ENCODE data around the gene IRAK2. TPM values are rescaled to one million over a fixed set of nuclear protein-coding genes. Genes with fewer than 3 reads are reported as not detected.
A peak's percentile ranks its signal among the peaks of the same experiment; 100 is the strongest.

The IRAK2 gene
- total RNA-seq, 2 experiments from 2014 or later = 3.0 TPM

DNA sequence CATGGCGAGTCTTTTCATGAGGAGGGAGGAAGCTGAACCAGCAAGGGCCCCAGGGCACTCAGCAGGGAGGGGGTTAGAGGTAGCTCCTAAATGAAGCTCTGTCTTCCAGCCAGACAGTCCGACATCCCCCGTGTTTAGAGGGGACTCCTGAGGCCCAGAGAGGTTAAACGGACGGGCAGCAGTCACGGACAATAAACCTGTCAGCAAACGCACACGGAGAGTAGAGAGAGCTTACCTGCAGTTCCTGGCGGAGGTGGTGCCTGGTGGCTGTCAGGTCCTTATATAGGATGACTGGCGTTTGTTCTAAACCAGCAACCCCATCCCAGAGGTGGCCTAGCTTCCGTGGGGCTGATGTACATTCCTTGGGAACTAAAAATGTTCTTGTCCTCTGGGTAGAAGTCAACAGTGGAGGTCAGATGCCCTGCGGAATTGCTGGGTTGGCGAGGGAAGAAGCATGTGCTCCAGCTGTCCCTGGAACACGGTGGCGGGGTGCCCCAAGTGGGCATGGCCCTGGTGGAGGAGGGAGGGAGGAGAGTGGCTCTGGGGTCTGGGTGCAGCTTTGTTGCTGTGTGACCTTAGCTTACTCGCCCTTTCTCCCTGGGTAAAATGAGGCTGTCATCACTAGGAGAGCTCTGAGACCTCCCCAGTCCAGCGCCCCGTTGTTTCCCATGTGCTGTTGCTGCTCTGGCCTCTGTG lies 125.9 kb downstream of the IRAK2 start:
- Mint-ChIP-seq H3K36me3 (ENCODE audit: low read depth) (peaks cover 24% of the 10 kb centered on the region), H3K4me1 (ENCODE audit: low read depth) (peaks cover 13% of the 10 kb centered on the region), H3K27me3 (no peaks in the 10 kb centered on the region), H3K27ac (no peak overlapping the region), H3K9me3 (no peaks in the 10 kb centered on the region), H3K4me3 (no peak overlapping the region)
- intact Hi-C loops (cut with micrococcal nuclease) = no loop called here
- TF ChIP-seq, protein P1, sequence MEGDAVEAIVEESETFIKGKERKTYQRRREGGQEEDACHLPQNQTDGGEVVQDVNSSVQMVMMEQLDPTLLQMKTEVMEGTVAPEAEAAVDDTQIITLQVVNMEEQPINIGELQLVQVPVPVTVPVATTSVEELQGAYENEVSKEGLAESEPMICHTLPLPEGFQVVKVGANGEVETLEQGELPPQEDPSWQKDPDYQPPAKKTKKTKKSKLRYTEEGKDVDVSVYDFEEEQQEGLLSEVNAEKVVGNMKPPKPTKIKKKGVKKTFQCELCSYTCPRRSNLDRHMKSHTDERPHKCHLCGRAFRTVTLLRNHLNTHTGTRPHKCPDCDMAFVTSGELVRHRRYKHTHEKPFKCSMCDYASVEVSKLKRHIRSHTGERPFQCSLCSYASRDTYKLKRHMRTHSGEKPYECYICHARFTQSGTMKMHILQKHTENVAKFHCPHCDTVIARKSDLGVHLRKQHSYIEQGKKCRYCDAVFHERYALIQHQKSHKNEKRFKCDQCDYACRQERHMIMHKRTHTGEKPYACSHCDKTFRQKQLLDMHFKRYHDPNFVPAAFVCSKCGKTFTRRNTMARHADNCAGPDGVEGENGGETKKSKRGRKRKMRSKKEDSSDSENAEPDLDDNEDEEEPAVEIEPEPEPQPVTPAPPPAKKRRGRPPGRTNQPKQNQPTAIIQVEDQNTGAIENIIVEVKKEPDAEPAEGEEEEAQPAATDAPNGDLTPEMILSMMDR (IDR thresholded peaks at IDR 0.05) = no peak
- POLR2A ChIA-PET = interaction anchor here (0.8 to 1.5 kb wide), 4 partner anchors 8 to 265 kb away, joined by 3 read pairs; no protein-coding TSS in a partner anchor
- CTCF ChIA-PET = interaction anchor here (1.3 kb wide), 1 partner anchor 27 kb away, joined by 3 read pairs; no protein-coding TSS in a partner anchor
- DNase-seq (no peak), ATAC-seq (no peak)

DNA sequence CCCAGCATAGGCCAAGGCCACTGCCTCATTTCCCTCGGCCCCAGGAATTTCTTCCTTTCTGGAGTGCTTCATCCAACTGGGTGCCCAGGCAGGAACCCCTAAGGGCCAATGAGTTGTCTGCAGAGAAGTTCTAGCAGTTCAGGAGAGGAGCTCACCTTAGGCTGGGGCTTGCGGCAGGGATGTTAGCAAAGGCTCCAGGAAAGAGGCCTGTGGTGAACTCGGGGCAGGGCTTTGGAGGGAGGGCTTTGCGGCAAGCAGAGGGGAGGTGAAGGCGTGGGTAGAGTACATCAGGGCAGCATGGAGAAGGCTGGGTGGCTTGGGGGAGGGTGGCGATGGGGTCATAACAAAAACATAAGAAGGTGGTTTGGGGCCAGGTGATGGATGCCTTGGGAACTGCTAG lies 126.9 kb downstream of the IRAK2 start:
- DNase-seq (no peak), ATAC-seq (no peak)
- TF ChIP-seq, protein P1 (IDR thresholded peaks at IDR 0.05) = no peak
- Mint-ChIP-seq H3K27ac (no peak overlapping the region), H3K4me3 (no peak overlapping the region), H3K4me1 (ENCODE audit: low read depth) (peaks cover 10% of the 10 kb centered on the region), H3K27me3 (no peaks in the 10 kb centered on the region), H3K9me3 (no peaks in the 10 kb centered on the region), H3K36me3 (ENCODE audit: low read depth) (peaks cover 24% of the 10 kb centered on the region)
- intact Hi-C loops (cut with micrococcal nuclease) = no loop called here
- POLR2A ChIA-PET = interaction anchor here (0.9 to 2.5 kb wide), 3 partner anchors 7 to 132 kb away, joined by 3 to 10 read pairs (median 8); partner anchors contain the start of gene SEC13
- CTCF ChIA-PET = interaction anchor here (1.3 kb wide), 1 partner anchor 28 kb away, joined by 6 read pairs; no protein-coding TSS in a partner anchor

DNA sequence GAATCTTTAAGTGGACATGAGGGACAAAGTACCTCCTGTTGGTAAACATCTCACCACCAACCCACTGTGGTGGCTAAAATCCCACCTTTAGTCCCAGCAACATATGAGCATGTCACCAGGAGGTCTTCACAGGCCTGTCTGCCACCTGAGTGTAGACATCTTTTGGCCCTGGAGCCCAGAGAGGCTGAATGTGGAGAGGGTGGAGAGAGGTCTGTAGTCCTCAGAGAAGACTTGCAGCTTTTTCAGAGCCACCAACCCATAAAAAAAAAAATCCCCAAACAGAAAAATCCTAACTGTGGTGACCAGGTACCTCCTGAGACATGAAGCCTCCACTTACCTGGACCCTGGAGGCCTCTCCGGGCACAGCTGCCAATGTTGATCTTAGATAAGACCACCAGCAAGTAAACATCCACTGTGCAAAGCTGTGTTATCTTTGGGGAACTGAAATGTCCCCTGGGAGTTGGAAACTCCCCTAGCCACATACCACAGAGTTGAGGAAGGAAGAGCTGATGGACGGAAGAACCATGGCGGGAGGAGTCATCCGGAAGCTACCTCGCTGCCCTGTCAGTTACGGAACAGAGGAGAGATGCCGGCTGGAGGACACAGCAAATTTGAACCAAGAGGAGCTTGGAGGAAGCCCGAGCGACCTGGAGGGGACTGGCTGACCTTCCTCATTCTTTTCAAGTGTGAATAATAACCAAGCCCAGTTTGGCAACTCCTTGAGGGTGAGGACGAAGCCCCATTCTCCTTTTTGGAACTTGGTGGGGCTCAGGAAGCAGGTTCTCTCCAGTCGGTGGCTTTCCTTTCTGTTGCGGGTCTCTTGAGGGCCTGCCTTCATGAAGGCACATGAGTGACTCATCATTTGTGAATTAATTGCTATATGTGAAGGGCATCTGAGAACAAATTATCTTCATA lies 128.0 kb downstream of the IRAK2 start, which contains the start of gene GHRL:
Gene GHRL (minus strand): TSS at position 443 of the 915 bp plus-strand sequence. CDS start 2,767 bp downstream, outside the sequence.
- Mint-ChIP-seq H3K27me3 (no peaks in the 10 kb centered on the region), H3K27ac (peak within 1 kb of the TSS; percentile 36), H3K36me3 (ENCODE audit: low read depth) (peaks cover 22% of the 10 kb centered on the region), H3K9me3 (no peaks in the 10 kb centered on the region), H3K4me1 (ENCODE audit: low read depth) (peaks cover 9% of the 10 kb centered on the region), H3K4me3 (no peak within 1 kb of the TSS)
- DNase-seq (no peak), ATAC-seq (peak; percentile 24)
- CTCF ChIA-PET = interaction anchor here (0.7 to 1.3 kb wide), 3 partner anchors 15 to 29 kb away, joined by 3 to 6 read pairs (median 6); no protein-coding TSS in a partner anchor
- TF ChIP-seq, protein P1 (IDR thresholded peaks at IDR 0.05) = no peak
- POLR2A ChIA-PET = interaction anchor here (0.7 to 2.5 kb wide), 6 partner anchors 9 to 133 kb away, joined by 3 to 10 read pairs (median 4); partner anchors contain the start of gene SEC13
- intact Hi-C loops (cut with micrococcal nuclease) = no loop called here

Other genes with a start within 250 kb of the IRAK2 start
- under 1 TPM; 0.22 to 0.32 TPM for gene IL17RC, start 247.8 kb upstream of the IRAK2 start, total RNA-seq
- 10 to 100 TPM in 1 of 2 experiments, 1 to 10 TPM in 1; 9.4 to 13.0 TPM for gene CRELD1, start 231.1 kb upstream of the IRAK2 start, total RNA-seq
- 1 to 10 TPM; 5.6 to 5.7 TPM for gene PRRT3, start 212.5 kb upstream of the IRAK2 start, total RNA-seq
- 10 to 100 TPM; 35.2 to 37.9 TPM for gene EMC3, start 178.1 kb upstream of the IRAK2 start, total RNA-seq
- 10 to 100 TPM; 90.3 to 97.9 TPM for gene FANCD2, start 138.5 kb upstream of the IRAK2 start, total RNA-seq
- gene FANCD2OS, start 56.7 kb upstream of the IRAK2 start, total RNA-seq = not detected
- gene BRK1, start 49.2 kb upstream of the IRAK2 start, total RNA-seq = 100 to 1,000 TPM; 107 to 108 TPM
- gene VHL, start 23.1 kb upstream of the IRAK2 start, total RNA-seq = 10 to 100 TPM; 43.6 to 46.9 TPM
- 10 to 100 TPM; 37.1 to 38.5 TPM for gene TATDN2, start 83.5 kb downstream of the IRAK2 start, total RNA-seq
- under 1 TPM in 1 of 2 experiments, not detected in 1; 0.22 TPM for gene GHRL, start 128.0 kb downstream of the IRAK2 start, total RNA-seq
- gene SEC13, start 156.2 kb downstream of the IRAK2 start, total RNA-seq = 10 to 100 TPM; 89.7 to 89.8 TPM

All from activated CD8-positive, alpha-beta T cell treated with anti-CD3 and anti-CD28 coated beads for 36 hours (primary cell).